ENCODE results near the gene GNAQ. TPM values are rescaled to one million over a fixed set of nuclear protein-coding genes. Genes with fewer than 3 reads are reported as not detected.

GNAQ gene
- total and polyA plus RNA-seq, 2 of the 13 experiments (the other 11 are each of a cell fraction or from before 2014, with no cell fraction given): 16.5 to 17.7 TPM

GRCh38 chr9:77679661-77680368, 351.8 kb downstream of the GNAQ start:
- FAIRE-seq: no peak
- H3K4me3 ChIP-seq (replicated peaks in 1 of 3; ENCODE audit: insufficient read depth in 1 of 3, low read depth in 2 of 3, low read length in 3 of 3): no peak overlapping the region
- BruUV-seq (replicated peaks): no TSS peak
- 33% methylated on average over 9 of the region's 9 CpGs for WGBS (ENCODE audit: low lambda C conversion rate)
- H3K79me2 ChIP-seq (ENCODE audit: insufficient read depth, low read length): no peaks in the 10 kb centered on the region
- no peak overlapping the region for H3K9ac ChIP-seq (ENCODE audit: insufficient read depth, low read depth, low read length)
- H4K20me1 ChIP-seq (ENCODE audit: insufficient read depth, low read length): no peaks in the 10 kb centered on the region
- no peak for TF ChIP-seq ZNF614 (CRISPR knock-in tag; IDR thresholded peaks at IDR 0.05; ENCODE audit: borderline replicate concordance)
- TF ChIP-seq GPN1 (CRISPR knock-in tag; IDR thresholded peaks at IDR 0.05; ENCODE audit: borderline replicate concordance): no peak
- TF ChIP-seq ZNF337 (CRISPR knock-in tag; IDR thresholded peaks at IDR 0.05; ENCODE audit: borderline replicate concordance, low read depth): no peak
- no peak for TF ChIP-seq CCDC6 (CRISPR knock-in tag; IDR thresholded peaks at IDR 0.05)
- no peak for TF ChIP-seq ZNF326 (CRISPR knock-in tag; IDR thresholded peaks at IDR 0.05; ENCODE audit: borderline replicate concordance)
- no peak for TF ChIP-seq MED1 (CRISPR knock-in tag; IDR thresholded peaks at IDR 0.05)
- TF ChIP-seq, protein P1, sequence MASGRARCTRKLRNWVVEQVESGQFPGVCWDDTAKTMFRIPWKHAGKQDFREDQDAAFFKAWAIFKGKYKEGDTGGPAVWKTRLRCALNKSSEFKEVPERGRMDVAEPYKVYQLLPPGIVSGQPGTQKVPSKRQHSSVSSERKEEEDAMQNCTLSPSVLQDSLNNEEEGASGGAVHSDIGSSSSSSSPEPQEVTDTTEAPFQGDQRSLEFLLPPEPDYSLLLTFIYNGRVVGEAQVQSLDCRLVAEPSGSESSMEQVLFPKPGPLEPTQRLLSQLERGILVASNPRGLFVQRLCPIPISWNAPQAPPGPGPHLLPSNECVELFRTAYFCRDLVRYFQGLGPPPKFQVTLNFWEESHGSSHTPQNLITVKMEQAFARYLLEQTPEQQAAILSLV (CRISPR knock-in tag; IDR thresholded peaks at IDR 0.05; ENCODE audit: borderline replicate concordance): no peak
- no peak for TF ChIP-seq ZNF296 (CRISPR knock-in tag; conservative IDR thresholded peaks at IDR 0.05)
- TF ChIP-seq HNF4G (IDR thresholded peaks at IDR 0.05; ENCODE audit: borderline replicate concordance, low read depth, low read length): no peak
- TF ChIP-seq HNF4G (CRISPR knock-in tag; IDR thresholded peaks at IDR 0.05; ENCODE audit: borderline replicate concordance, low read depth): no peak
- TF ChIP-seq TEAD2 (CRISPR knock-in tag; IDR thresholded peaks at IDR 0.05): no peak
- TF ChIP-seq ZNF772 (CRISPR knock-in tag; IDR thresholded peaks at IDR 0.05): no peak
- TF ChIP-seq SMARCE1 (IDR thresholded peaks at IDR 0.05; ENCODE audit: borderline replicate concordance): no peak
- TF ChIP-seq CHCHD3 (CRISPR knock-in tag; IDR thresholded peaks at IDR 0.05): no peak
- intact Hi-C loops (cut with micrococcal nuclease; ENCODE audit: unreplicated experiment): no loop called here
- no peak overlapping the region for H2AFZ ChIP-seq (ENCODE audit: low read length)
- peak; percentile 41; the same call in 1 of the 3 replicates for ATAC-seq
- H3K27ac ChIP-seq (ENCODE audit: extremely low read length, insufficient read depth, low read length): no peak overlapping the region
- H3K36me3 ChIP-seq (replicated peaks in 1 of 2; ENCODE audit: control insufficient read depth in 1 of 2, insufficient read depth in 2 of 2, low read length in 2 of 2): no peaks in the 10 kb centered on the region
- in situ Hi-C loops (cut with HindIII; ENCODE audit: extremely low pct_ligation_motif_present, low pct_unique_long_range_greater_than_20kb): no loop called here
- CTCF ChIA-PET (ENCODE audit: low intra/inter-chr PET ratio, low total read pairs): no interaction called here
- H3K4me1 ChIP-seq (ENCODE audit: insufficient read depth, low read length): no peaks in the 10 kb centered on the region
- no peak for DNase-seq (ENCODE audit: low spot score)
- H3K27me3 ChIP-seq (ENCODE audit: control insufficient read depth in 1 of 2, insufficient read depth in 2 of 2, low read length in 2 of 2): no peaks in the 10 kb centered on the region; a peak in 1 of 5 replicates
- POLR2A ChIA-PET: no interaction called here
- H3K9me3 ChIP-seq (ENCODE audit: low read length): no peaks in the 10 kb centered on the region
- no peak overlapping the region for H3K4me2 ChIP-seq (ENCODE audit: low read depth, low read length)

Measured in HepG2 (cell line).